ENCODE measurements around the gene ACAA1.

- TF ChIP-seq CTCF (conservative IDR thresholded peaks at IDR 0.05) = no peak
- TF ChIP-seq EZH2 (IDR thresholded peaks at IDR 0.05; ENCODE audit: low read depth) = no peak
Observed at GRCh38 chr3:38139191-38139590, 2.3 kb upstream of the ACAA1 start.
